Neural cell (in vitro differentiated cells): ENCODE data around the gene HSF5.

Experiments used
- CTCF ChIP-seq: fragments of 450-650 bp; IDR thresholded peaks from 2 replicates; pipeline ENCODE4 v1.5.1; 2014; ENCODE audit warnings: antibody characterized with exemption, mild to moderate bottlenecking, moderate library complexity; ENCODE audit not compliant: poor library complexity, severe bottlenecking
- EP300 ChIP-seq: fragments of 450-650 bp; conservative IDR thresholded peaks from 2 replicates; pipeline ENCODE4 v1.6.1; 2014; ENCODE audit warnings: antibody characterized with exemption, mild to moderate bottlenecking, moderate library complexity; ENCODE audit not compliant: poor library complexity, severe bottlenecking
- EZH2 ChIP-seq: fragments of 200-600, 300-800 bp; shearing (Covaris generic), sonication (generic); IDR thresholded peaks from 2 replicates; pipeline ENCODE4 v1.6.1; 2014; ENCODE audit warnings: antibody characterized with exemption, low read length, borderline replicate concordance, mild to moderate bottlenecking; ENCODE audit not compliant: insufficient read depth, poor library complexity, severe bottlenecking
- MXI1 ChIP-seq: fragments of 450-650 bp; conservative IDR thresholded peaks from 2 replicates; pipeline ENCODE4 v1.6.1; 2014; ENCODE audit warnings: antibody characterized with exemption, mild to moderate bottlenecking; ENCODE audit not compliant: poor library complexity, severe bottlenecking
- POLR2AphosphoS5 ChIP-seq: IDR thresholded peaks from 2 replicates; pipeline ENCODE4 v1.6.1; 2012
- RAD21 ChIP-seq: fragments of 450-650 bp; conservative IDR thresholded peaks from 2 replicates; pipeline ENCODE4 v1.6.1; 2014; ENCODE audit warnings: antibody characterized with exemption, mild to moderate bottlenecking, moderate library complexity
- REST ChIP-seq: IDR thresholded peaks from 2 replicates; pipeline ENCODE4 v1.6.1; 2012; ENCODE audit warnings: borderline replicate concordance
- SMC3 ChIP-seq: fragments of 450-650 bp; conservative IDR thresholded peaks from 2 replicates; pipeline ENCODE4 v1.6.1; 2014; ENCODE audit warnings: antibody characterized with exemption, mild to moderate bottlenecking, moderate library complexity; ENCODE audit not compliant: poor library complexity
- TAF1 ChIP-seq: IDR thresholded peaks from 2 replicates; pipeline ENCODE4 v1.6.1; 2012; ENCODE audit warnings: low read depth

GRCh38 chr17:58513965-58514769, 26.0 kb upstream of the HSF5 start, which contains the start of gene MTMR4:
- TF ChIP-seq EZH2: no peak
- no peak for TF ChIP-seq CTCF
- TF ChIP-seq POLR2AphosphoS5: peak; percentile 70
- peak; percentile 79 for TF ChIP-seq MXI1
- TF ChIP-seq SMC3: no peak
- TF ChIP-seq REST: no peak
- no peak for TF ChIP-seq RAD21
- TF ChIP-seq TAF1: no peak
- peak; percentile 26 for TF ChIP-seq EP300
